SK-N-MC (cell line): ENCODE data around the gene GSTCD.
"Not testable (repeated sequence)": the region's sequence is repeated elsewhere in the genome, so short reads cannot be mapped to it uniquely, and the experiment has no call there.

Experiments
- EZH2 ChIP-seq: fragments of 200-600 bp; sonication (generic); IDR thresholded peaks from one replicate; pipeline ENCODE4 v1.6.1; 2017; ENCODE audit warnings: antibody characterized with exemption
- FOXP2 ChIP-seq: optimal IDR thresholded peaks from 2 replicates; pipeline ENCODE3; 2011; ENCODE audit warnings: mild to moderate bottlenecking, moderate library complexity; ENCODE audit not compliant: insufficient read depth; ENCODE audit errors: extremely low read length, control extremely low read depth
- POLR2AphosphoS5 ChIP-seq: IDR thresholded peaks from 2 replicates; pipeline ENCODE4 v1.6.1; 2012; ENCODE audit warnings: mild to moderate bottlenecking, low read depth, low read length, borderline replicate concordance

DNA sequence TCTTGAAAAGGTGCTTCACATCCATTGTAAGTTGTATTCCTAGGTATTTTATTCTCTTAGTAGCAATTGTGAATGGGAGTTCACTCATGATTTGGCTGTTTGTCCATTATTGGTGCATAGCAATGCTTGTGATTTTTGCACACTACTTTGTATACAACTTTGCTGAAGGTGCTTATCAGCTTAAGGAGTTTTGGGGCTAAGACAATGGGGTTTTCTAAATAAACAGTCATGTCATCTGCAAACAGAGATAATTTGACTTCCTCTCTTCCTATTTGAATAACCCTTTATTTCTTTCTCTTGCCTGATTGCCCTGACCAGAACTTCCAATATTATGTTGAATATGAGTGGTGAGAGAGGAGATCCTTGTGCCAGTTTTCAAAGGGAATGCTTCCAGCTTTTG is 63.5 kb downstream of the GSTCD start:
- not testable (repeated sequence) for TF ChIP-seq EZH2, FOXP2, POLR2AphosphoS5
